DOHH2 (cell line): ENCODE data around the gene UBE2R2.
"Not testable (repeated sequence)": the region's sequence is repeated elsewhere in the genome, so short reads cannot be mapped to it uniquely, and the experiment has no call there.

Source experiments
- CTCF ChIP-seq: fragments of 200-600 bp; sonication (generic); IDR thresholded peaks from one replicate; pipeline ENCODE4 v1.5.1; 2014; ENCODE audit warnings: antibody characterized with exemption, mild to moderate bottlenecking, low read depth, low read length; ENCODE audit not compliant: poor library complexity, severe bottlenecking
- EZH2phosphoT487 ChIP-seq: fragments of 200-600 bp; sonication (generic); IDR thresholded peaks from 2 replicates; pipeline ENCODE4 v1.6.1; 2017; ENCODE audit warnings: borderline replicate concordance, mild to moderate bottlenecking, antibody characterized with exemption, low read length, moderate library complexity, mixed read lengths

- TF ChIP-seq CTCF, EZH2phosphoT487: not testable (repeated sequence)
Measured at GRCh38 chr9:33827285-33827684, 10.3 kb downstream of the UBE2R2 start.
